Measurements from ENCODE around the gene CPM.
A peak's percentile ranks its signal among the peaks of the same experiment; 100 is the strongest.

Gene CPM

DNA sequence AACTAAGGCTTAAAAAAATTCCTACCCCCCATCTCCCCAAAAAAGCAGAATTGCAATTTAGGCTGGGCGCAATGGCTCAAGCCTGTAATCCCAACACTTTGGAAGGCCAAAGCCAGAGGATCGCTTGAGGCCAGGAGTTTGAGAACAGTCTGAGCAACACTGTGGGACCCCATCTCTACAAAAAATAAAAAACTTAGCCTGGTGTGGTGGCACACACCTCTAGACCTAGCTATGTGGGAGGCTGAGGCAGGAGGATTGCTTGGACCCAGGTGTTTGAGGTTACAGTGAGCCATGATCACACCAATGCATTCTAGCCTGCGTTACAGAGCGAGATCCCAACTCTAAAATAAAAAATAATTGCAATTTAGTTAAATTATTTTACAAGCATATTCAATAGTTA lies 54.1 kb downstream of the CPM start:
- no peak for DNase-seq (ENCODE audit: low spot score)
- TF ChIP-seq, protein P1, sequence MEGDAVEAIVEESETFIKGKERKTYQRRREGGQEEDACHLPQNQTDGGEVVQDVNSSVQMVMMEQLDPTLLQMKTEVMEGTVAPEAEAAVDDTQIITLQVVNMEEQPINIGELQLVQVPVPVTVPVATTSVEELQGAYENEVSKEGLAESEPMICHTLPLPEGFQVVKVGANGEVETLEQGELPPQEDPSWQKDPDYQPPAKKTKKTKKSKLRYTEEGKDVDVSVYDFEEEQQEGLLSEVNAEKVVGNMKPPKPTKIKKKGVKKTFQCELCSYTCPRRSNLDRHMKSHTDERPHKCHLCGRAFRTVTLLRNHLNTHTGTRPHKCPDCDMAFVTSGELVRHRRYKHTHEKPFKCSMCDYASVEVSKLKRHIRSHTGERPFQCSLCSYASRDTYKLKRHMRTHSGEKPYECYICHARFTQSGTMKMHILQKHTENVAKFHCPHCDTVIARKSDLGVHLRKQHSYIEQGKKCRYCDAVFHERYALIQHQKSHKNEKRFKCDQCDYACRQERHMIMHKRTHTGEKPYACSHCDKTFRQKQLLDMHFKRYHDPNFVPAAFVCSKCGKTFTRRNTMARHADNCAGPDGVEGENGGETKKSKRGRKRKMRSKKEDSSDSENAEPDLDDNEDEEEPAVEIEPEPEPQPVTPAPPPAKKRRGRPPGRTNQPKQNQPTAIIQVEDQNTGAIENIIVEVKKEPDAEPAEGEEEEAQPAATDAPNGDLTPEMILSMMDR (IDR thresholded peaks at IDR 0.05; ENCODE audit: extremely low read depth, insufficient read depth, missing control alignments): no peak
- in situ Hi-C loops (cut with MboI; ENCODE audit: low pct_unique_long_range_greater_than_20kb, low sequenced_read_pairs, unreplicated experiment): no loop called here

DNA sequence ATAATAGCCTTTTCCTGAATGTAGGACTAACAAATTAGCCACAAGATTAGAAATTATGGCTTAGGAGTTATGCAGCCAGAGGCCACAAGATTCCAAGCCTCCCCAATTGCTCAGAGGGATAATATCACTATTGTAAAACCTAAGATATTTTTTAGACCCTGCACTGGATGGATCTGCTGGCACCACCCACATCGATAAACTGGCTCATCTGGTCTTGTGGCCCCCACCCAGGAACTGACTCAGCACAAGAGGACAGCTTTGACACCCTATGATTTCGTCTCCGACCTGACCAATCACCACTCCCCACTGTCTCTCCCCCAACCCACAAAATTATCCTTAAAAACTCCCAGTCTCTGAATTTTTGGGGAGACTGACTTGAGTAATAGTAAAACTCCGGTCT lies 54.7 kb downstream of the CPM start:
- no peak for DNase-seq (ENCODE audit: low spot score)
- TF ChIP-seq, protein P1 (IDR thresholded peaks at IDR 0.05; ENCODE audit: extremely low read depth, insufficient read depth, missing control alignments): no peak
- in situ Hi-C loops (cut with MboI; ENCODE audit: low pct_unique_long_range_greater_than_20kb, low sequenced_read_pairs, unreplicated experiment): no loop called here

DNA sequence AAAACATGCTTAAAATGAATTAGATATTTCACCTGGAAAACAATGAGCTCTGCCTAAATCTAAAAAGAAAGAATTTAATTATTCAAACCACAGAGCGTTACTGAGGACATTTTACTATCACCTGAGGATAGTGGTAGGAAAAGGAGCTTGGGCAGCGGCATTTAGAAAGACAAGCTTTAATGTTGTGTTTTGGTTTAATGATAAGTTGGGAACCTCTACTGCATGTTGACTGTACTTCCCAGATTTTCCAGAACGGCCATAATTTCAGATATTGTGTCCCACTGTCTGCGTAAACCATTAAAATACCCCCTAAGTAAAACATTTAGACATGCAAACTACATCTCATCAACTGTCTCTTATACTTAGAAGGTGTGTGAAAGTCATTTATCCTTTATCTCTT lies 55.4 kb downstream of the CPM start:
- TF ChIP-seq, protein P1 (IDR thresholded peaks at IDR 0.05; ENCODE audit: extremely low read depth, insufficient read depth, missing control alignments): no peak
- in situ Hi-C loops (cut with MboI; ENCODE audit: low pct_unique_long_range_greater_than_20kb, low sequenced_read_pairs, unreplicated experiment): no loop called here
- no peak for DNase-seq (ENCODE audit: low spot score)

DNA sequence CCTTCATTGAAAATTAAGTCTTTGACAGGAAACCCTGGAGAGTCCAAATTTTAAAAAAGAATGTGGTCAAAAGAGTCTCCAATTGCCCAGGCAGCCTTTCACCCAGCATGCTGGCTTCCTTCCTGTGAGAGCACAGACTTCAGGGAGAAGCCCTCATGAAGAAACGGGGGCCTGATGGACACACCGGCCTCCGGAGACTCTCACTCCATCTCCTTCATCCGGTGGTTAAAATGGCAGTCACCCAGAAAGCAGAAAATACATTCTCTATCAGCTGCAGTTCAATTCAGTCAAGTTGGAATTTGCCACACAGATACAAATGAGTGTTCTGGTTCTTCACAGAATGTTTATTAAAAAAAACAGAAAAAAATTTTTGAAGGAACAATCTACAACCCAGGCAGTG lies 56.5 kb downstream of the CPM start:
- no peak for DNase-seq (ENCODE audit: low spot score)
- TF ChIP-seq, protein P1 (IDR thresholded peaks at IDR 0.05; ENCODE audit: extremely low read depth, insufficient read depth, missing control alignments): no peak
- in situ Hi-C loops (cut with MboI; ENCODE audit: low pct_unique_long_range_greater_than_20kb, low sequenced_read_pairs, unreplicated experiment): no loop called here

DNA sequence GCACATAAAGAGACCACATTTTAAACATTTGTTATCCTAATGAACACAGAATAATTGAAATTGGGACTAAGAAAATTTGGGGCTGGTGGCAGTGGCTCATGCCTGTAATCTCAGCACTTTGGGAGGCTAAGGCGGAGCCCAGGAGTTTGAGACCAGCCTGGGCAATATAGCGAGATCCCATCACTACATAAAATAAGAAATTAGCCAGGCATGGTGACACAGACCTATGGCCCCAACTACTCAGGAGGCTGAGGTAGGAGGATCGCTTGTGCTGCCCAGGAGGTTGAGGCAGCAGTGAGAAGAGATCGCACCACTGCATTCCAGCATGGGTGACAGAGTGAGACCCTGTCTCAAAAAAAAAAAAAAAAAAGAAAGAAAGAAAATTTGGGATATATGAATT lies 59.7 kb downstream of the CPM start:
- TF ChIP-seq, protein P1 (IDR thresholded peaks at IDR 0.05; ENCODE audit: extremely low read depth, insufficient read depth, missing control alignments): no peak
- in situ Hi-C loops (cut with MboI; ENCODE audit: low pct_unique_long_range_greater_than_20kb, low sequenced_read_pairs, unreplicated experiment): no loop called here
- DNase-seq (ENCODE audit: low spot score): no peak

DNA sequence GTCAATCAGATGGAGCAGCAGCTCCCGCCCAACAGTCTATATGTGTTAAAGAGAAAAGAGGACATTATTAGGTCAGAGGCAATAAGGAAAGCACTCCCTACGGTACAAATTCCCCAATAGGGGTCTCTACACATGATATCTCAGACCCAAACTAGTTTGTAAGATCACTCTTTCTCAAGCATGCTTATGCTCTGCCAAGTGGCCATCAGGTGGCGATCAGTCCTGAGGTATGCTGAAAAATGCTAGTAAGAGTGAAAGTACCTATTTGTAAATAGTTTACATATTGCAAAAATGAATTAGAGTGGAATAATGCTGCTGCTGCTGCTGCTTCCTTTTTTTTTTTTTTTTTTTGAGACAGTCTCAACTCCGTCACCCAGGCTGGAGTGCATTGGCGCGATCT lies 61.0 kb downstream of the CPM start:
- DNase-seq (ENCODE audit: low spot score): no peak
- in situ Hi-C loops (cut with MboI; ENCODE audit: low pct_unique_long_range_greater_than_20kb, low sequenced_read_pairs, unreplicated experiment): no loop called here
- TF ChIP-seq, protein P1 (IDR thresholded peaks at IDR 0.05; ENCODE audit: extremely low read depth, insufficient read depth, missing control alignments): peak; percentile 53

DNA sequence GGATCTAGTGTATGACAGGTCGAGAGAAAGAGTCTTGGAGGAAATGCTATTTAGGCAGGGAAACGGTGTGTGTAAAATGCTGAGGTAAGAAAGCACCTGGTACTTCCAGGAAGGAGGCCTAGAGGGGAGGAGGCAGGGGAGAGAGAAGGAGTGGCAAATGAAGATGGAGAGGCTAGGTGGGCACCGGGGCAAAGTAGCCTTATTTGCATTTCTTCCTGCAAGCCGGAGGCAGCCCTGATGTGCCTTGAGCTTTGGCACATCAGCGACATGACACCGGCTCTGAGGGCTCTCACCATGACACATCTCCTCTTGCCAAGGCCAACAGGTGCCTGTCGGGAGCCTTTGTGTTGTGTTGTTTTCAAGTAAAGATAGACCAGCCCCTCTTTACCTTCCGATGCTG lies 61.6 kb downstream of the CPM start:
- in situ Hi-C loops (cut with MboI; ENCODE audit: low pct_unique_long_range_greater_than_20kb, low sequenced_read_pairs, unreplicated experiment): no loop called here
- no peak for DNase-seq (ENCODE audit: low spot score)
- TF ChIP-seq, protein P1 (IDR thresholded peaks at IDR 0.05; ENCODE audit: extremely low read depth, insufficient read depth, missing control alignments): no peak
